ENCODE measurements around the gene KCNK4. TPM values are rescaled to one million over a fixed set of nuclear protein-coding genes. Genes with fewer than 3 reads are reported as not detected.

The KCNK4 gene
- total and polyA plus RNA-seq, 2 of the 13 experiments (the other 11 are each of a cell fraction or from before 2014, with no cell fraction given), result not detected

DNA sequence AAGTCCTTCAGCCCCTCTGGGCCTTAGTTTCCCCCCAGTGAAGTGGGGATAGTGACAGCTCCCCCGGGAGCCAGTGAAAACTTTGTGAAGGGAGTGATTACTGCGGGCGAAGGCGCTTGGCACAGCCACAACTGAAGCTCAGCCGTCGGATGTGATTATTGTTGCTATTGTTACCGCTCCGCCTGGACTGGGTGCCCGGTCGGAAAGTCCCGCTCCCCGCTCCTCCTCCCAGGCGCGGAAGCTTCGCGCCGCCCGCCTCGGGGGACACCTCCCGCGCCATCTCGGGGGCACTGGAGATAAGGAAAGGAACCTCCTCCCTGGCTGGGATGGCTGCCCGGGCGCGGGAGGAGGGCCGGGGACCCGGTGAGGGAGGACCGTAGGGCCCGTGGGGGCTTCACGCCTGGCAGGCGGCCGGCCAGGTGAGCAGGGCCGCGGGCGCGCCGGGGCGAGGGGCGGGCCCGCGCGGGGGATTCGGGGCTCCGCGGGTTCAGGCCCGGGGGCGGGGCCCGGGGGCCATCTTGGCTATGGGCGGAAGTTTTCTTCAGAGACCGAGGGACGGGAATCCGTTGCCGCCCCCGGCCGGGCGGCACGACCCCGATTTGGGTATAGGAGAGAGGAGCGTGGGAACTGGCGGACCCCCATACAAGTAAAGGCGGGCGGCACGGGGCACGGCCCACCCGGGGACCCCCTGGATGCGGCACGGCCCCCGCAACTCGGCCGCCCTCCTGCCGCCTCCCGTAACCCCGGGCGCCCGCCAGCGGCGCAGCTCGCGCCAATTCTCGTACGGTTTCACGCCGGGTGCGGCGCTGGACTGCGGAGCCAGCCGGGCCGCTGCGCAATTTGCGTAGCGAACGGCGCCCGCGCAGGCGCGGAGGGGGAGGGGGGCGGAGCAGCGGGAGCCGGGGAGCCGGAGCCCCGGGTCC lies 5.9 kb upstream of the KCNK4 start, which contains the start of gene GPR137 (continued):
- TF ChIP-seq, protein P1, sequence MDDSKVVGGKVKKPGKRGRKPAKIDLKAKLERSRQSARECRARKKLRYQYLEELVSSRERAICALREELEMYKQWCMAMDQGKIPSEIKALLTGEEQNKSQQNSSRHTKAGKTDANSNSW (CRISPR knock-in tag; IDR thresholded peaks at IDR 0.05; ENCODE audit: borderline replicate concordance), result no peak
- peak; percentile 97 for TF ChIP-seq YY1 (IDR thresholded peaks at IDR 0.05; ENCODE audit: insufficient read depth, insufficient replicate concordance, low read depth, low read length)
- TF ChIP-seq ZNF564 (CRISPR knock-in tag; IDR thresholded peaks at IDR 0.05), result no peak
- TF ChIP-seq ZNF562 (CRISPR knock-in tag; IDR thresholded peaks at IDR 0.05; ENCODE audit: borderline replicate concordance), result no peak
- TF ChIP-seq ZSCAN31 (CRISPR knock-in tag; IDR thresholded peaks at IDR 0.05; ENCODE audit: low read depth), result peak; percentile 64; the same call in 1 of the 2 replicates
- peak; percentile 45 for TF ChIP-seq GABPA (IDR thresholded peaks at IDR 0.05; ENCODE audit: low read depth, low read length)
- peak; percentile 70; the same call in 1 of the 2 replicates for TF ChIP-seq GABPA (CRISPR knock-in tag; IDR thresholded peaks at IDR 0.05; ENCODE audit: low read depth)
- TF ChIP-seq ZNF768 (CRISPR knock-in tag; IDR thresholded peaks at IDR 0.05), result no peak
- TF ChIP-seq, protein P2, sequence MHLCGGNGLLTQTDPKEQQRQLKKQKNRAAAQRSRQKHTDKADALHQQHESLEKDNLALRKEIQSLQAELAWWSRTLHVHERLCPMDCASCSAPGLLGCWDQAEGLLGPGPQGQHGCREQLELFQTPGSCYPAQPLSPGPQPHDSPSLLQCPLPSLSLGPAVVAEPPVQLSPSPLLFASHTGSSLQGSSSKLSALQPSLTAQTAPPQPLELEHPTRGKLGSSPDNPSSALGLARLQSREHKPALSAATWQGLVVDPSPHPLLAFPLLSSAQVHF (CRISPR knock-in tag; IDR thresholded peaks at IDR 0.05), result no peak
- no peak; the same call in 1 of the 2 replicates for TF ChIP-seq MYC (CRISPR knock-in tag; IDR thresholded peaks at IDR 0.05; ENCODE audit: borderline replicate concordance)
- no peak for TF ChIP-seq ZNF296 (CRISPR knock-in tag; conservative IDR thresholded peaks at IDR 0.05)
- TF ChIP-seq, protein P3, sequence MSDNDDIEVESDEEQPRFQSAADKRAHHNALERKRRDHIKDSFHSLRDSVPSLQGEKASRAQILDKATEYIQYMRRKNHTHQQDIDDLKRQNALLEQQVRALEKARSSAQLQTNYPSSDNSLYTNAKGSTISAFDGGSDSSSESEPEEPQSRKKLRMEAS (IDR thresholded peaks at IDR 0.05), result peak; percentile 8; the same call in 1 of the 2 replicates
- TF ChIP-seq ATF1 (CRISPR knock-in tag; IDR thresholded peaks at IDR 0.05), result no peak
- no peak for TF ChIP-seq RBAK (CRISPR knock-in tag; IDR thresholded peaks at IDR 0.05)
- no peak for TF ChIP-seq HNRNPK (IDR thresholded peaks at IDR 0.05; ENCODE audit: low read depth, low read length, poor library complexity, severe bottlenecking)
- TF ChIP-seq, protein P4, sequence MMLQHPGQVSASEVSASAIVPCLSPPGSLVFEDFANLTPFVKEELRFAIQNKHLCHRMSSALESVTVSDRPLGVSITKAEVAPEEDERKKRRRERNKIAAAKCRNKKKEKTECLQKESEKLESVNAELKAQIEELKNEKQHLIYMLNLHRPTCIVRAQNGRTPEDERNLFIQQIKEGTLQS (CRISPR knock-in tag; IDR thresholded peaks at IDR 0.05), result no peak
- TF ChIP-seq, protein P5, sequence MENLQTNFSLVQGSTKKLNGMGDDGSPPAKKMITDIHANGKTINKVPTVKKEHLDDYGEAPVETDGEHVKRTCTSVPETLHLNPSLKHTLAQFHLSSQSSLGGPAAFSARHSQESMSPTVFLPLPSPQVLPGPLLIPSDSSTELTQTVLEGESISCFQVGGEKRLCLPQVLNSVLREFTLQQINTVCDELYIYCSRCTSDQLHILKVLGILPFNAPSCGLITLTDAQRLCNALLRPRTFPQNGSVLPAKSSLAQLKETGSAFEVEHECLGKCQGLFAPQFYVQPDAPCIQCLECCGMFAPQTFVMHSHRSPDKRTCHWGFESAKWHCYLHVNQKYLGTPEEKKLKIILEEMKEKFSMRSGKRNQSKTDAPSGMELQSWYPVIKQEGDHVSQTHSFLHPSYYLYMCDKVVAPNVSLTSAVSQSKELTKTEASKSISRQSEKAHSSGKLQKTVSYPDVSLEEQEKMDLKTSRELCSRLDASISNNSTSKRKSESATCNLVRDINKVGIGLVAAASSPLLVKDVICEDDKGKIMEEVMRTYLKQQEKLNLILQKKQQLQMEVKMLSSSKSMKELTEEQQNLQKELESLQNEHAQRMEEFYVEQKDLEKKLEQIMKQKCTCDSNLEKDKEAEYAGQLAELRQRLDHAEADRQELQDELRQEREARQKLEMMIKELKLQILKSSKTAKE (CRISPR knock-in tag; IDR thresholded peaks at IDR 0.05; ENCODE audit: borderline replicate concordance), result no peak
- peak; percentile 58 for TF ChIP-seq ASH2L (IDR thresholded peaks at IDR 0.05; ENCODE audit: insufficient read length, low read depth, low read length)
- TF ChIP-seq AKAP8 (CRISPR knock-in tag; IDR thresholded peaks at IDR 0.05), result 0 out of 2 replicates have a peak, but pooled peaks have one; percentile 66
- TF ChIP-seq PRMT3 (CRISPR knock-in tag; IDR thresholded peaks at IDR 0.05; ENCODE audit: borderline replicate concordance, low read depth), result no peak
- no peak for TF ChIP-seq TARDBP (CRISPR knock-in tag; IDR thresholded peaks at IDR 0.05)
- TF ChIP-seq, protein P6, sequence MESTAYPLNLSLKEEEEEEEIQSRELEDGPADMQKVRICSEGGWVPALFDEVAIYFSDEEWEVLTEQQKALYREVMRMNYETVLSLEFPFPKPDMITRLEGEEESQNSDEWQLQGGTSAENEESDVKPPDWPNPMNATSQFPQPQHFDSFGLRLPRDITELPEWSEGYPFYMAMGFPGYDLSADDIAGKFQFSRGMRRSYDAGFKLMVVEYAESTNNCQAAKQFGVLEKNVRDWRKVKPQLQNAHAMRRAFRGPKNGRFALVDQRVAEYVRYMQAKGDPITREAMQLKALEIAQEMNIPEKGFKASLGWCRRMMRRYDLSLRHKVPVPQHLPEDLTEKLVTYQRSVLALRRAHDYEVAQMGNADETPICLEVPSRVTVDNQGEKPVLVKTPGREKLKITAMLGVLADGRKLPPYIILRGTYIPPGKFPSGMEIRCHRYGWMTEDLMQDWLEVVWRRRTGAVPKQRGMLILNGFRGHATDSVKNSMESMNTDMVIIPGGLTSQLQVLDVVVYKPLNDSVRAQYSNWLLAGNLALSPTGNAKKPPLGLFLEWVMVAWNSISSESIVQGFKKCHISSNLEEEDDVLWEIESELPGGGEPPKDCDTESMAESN (CRISPR knock-in tag; conservative IDR thresholded peaks at IDR 0.05), result no peak
- peak; percentile 7 for TF ChIP-seq KDM2A (CRISPR knock-in tag; IDR thresholded peaks at IDR 0.05; ENCODE audit: borderline replicate concordance, low read depth)

All from HepG2 (cell line).